ENCODE data around the gene NAA80. TPM values are rescaled to one million over a fixed set of nuclear protein-coding genes. Genes with fewer than 3 reads are reported as not detected.

Gene NAA80
- total RNA-seq, 1 experiment from 2014 or later, result 6.0 TPM

DNA sequence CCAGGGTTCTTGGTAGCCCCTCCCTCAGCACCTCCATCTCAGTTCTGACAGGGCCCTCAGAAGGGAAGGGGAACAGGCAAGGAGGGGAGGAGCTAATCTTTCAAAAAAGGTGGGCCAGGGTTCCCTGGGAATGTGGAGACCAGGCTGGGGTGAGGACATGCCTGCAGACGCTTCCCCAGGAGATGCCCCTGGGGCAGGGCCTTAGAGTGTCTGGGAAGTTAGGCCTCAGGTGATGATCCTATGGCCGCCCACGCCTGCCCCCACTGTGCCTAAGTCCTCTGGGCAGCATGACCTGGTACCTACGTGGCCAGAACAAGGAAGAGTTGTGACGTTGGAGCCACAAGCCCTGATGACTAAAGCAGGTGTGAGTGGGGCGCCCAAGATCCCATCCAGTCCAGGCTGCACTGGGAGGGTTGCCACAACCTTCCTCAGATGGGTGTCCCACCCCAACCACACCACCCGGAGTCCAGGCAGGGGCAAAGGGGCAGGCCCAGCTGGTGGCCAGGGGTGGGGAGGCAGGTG is 34.2 kb downstream of the NAA80 start:
- Histone ChIP-seq H4K8ac (replicated peaks; ENCODE audit: insufficient read length, low read depth, low read length) (no peak overlapping the region), H2AFZ (ENCODE audit: low read length) (no peak overlapping the region), H4K91ac (ENCODE audit: insufficient read length, low read depth, low read length) (no peak overlapping the region), H4K20me1 (ENCODE audit: control insufficient read depth, insufficient read depth, insufficient read length) (no peaks in the 10 kb centered on the region), H2AK5ac (ENCODE audit: insufficient read length, low read length) (no peak overlapping the region), H2BK5ac (ENCODE audit: insufficient read length, low read length) (no peak overlapping the region), H2BK12ac (ENCODE audit: insufficient read length, low read depth, low read length) (peak overlapping the region; percentile 55), H3K9me3 (ENCODE audit: control insufficient read depth, low read depth, low read length) (no peaks in the 10 kb centered on the region), H3K4me1 (ENCODE audit: insufficient read depth, low read length) (peaks cover 5% of the 10 kb centered on the region; the same call in 1 of the 2 replicates), H3K79me2 (ENCODE audit: insufficient read depth, low read length) (no peaks in the 10 kb centered on the region), H4K5ac (ENCODE audit: insufficient read length, low read depth, low read length) (no peak overlapping the region), H2BK15ac (ENCODE audit: low read depth, low read length) (no peak overlapping the region), H3K23me2 (ENCODE audit: insufficient read length, low read depth, low read length, poor library complexity, severe bottlenecking) (no peaks in the 10 kb centered on the region), H3K56ac (ENCODE audit: insufficient read length, low read depth, low read length) (no peak overlapping the region), H3K23ac (ENCODE audit: insufficient read length, low read depth, low read length) (no peak overlapping the region), H3K4ac (ENCODE audit: low read depth, low read length) (no peak overlapping the region; the same call in 1 of the 2 replicates), H2BK20ac (ENCODE audit: low read depth, low read length, poor library complexity, severe bottlenecking) (no peak overlapping the region), H3K79me1 (ENCODE audit: insufficient read depth, low read depth, low read length, poor library complexity, severe bottlenecking) (no peaks in the 10 kb centered on the region), H3K4me2 (ENCODE audit: insufficient read depth, insufficient read length, low read length) (no peak overlapping the region), H3T11ph (ENCODE audit: low read length) (no peak overlapping the region), H3K9ac (ENCODE audit: extremely low read depth, insufficient read length, low read length) (no peak overlapping the region), H3K18ac (ENCODE audit: insufficient read length, low read depth, low read length) (peak overlapping the region; percentile 55), H2BK120ac (ENCODE audit: low read depth, low read length, poor library complexity, severe bottlenecking) (no peak overlapping the region), H3K27me3 (ENCODE audit: insufficient read depth, low read length) (no peaks in the 10 kb centered on the region), H3K27ac (ENCODE audit: insufficient read length, low read depth, low read length) (no peak overlapping the region), H3K14ac (ENCODE audit: insufficient read depth, low read length) (peak overlapping the region; percentile 55)
- H3K27me3 Mint-ChIP-seq (ENCODE audit: low read depth), result peaks cover 3% of the 10 kb centered on the region; the same call in 1 of the 2 replicates
- H3K4me1 Mint-ChIP-seq, result peaks cover 48 to 71% of the 10 kb centered on the region in 2 experiments
- no peaks in the 10 kb centered on the region for H3K9me3 Mint-ChIP-seq
- H3K4me3 Mint-ChIP-seq, result peak overlapping the region; percentile 24 to 61; a peak in 4 of 5 replicates
- no peak for DNase-seq
- WGBS (ENCODE audit: extremely low coverage, insufficient read length, low lambda C conversion rate), result no CpG with 5 or more reads among the region's 7 CpGs
- H3K36me3 Mint-ChIP-seq (ENCODE audit: insufficient read depth in 1 of 3, low read depth in 3 of 3), result no peaks in the 10 kb centered on the region
- TF ChIP-seq, protein P1, sequence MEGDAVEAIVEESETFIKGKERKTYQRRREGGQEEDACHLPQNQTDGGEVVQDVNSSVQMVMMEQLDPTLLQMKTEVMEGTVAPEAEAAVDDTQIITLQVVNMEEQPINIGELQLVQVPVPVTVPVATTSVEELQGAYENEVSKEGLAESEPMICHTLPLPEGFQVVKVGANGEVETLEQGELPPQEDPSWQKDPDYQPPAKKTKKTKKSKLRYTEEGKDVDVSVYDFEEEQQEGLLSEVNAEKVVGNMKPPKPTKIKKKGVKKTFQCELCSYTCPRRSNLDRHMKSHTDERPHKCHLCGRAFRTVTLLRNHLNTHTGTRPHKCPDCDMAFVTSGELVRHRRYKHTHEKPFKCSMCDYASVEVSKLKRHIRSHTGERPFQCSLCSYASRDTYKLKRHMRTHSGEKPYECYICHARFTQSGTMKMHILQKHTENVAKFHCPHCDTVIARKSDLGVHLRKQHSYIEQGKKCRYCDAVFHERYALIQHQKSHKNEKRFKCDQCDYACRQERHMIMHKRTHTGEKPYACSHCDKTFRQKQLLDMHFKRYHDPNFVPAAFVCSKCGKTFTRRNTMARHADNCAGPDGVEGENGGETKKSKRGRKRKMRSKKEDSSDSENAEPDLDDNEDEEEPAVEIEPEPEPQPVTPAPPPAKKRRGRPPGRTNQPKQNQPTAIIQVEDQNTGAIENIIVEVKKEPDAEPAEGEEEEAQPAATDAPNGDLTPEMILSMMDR (conservative IDR thresholded peaks at IDR 0.05), result no peak
- peak overlapping the region; percentile 93 to 97 (median 97); a peak in 6 of 7 replicates for H3K27ac Mint-ChIP-seq

All from H9 (cell line).